A673 (cell line): ENCODE measurements around the gene AXL. TPM values are rescaled to one million over a fixed set of nuclear protein-coding genes. Genes with fewer than 3 reads are reported as not detected.
A peak's percentile ranks its signal among the peaks of the same experiment; 100 is the strongest.

Experiments used
- BruUV-seq: library from RNA; stranded (reverse); fragments of 400-500 nt; replicated peaks from 2 replicates; lab custom pipeline; 2021; lab: Mats Ljungman, UMichigan
- CTCF ChIA-PET: fragments of 300-600 bp; sonication (Branson Sonifier 250); formaldehyde crosslinking; loops from one replicate; lab custom pipeline; 2022; ENCODE audit warnings: antibody characterized with exemption; lab: Charles Lee
- POLR2A ChIA-PET: fragments of 300-600 bp; sonication (Branson Sonifier 250); formaldehyde crosslinking; loops from one replicate; lab custom pipeline; 2022; ENCODE audit warnings: antibody characterized with exemption; ENCODE audit not compliant: low non-redundant PET; lab: Charles Lee
- DNase-seq: peaks from one replicate; pipeline ENCODE4 v3.0.0-alpha.2; 2015; ENCODE audit warnings: low spot score
- H3K27ac ChIP-seq: fragments of 200-600 bp; sonication (generic); 2 replicates; pipeline ENCODE4 v1.5.1; 2016; ENCODE audit warnings: mixed run types, low read depth, mild to moderate bottlenecking, mixed read lengths, antibody characterized with exemption, low read length; ENCODE audit not compliant: poor library complexity, severe bottlenecking
- H3K27me3 ChIP-seq: fragments of 200-600 bp; sonication (generic); replicated peaks from 2 replicates; pipeline ENCODE4 v1.6.1; 2017; ENCODE audit warnings: mixed run types, low read depth, mild to moderate bottlenecking, mixed read lengths, antibody characterized with exemption, low read length; ENCODE audit not compliant: insufficient read depth, poor library complexity
- H3K36me3 ChIP-seq: fragments of 200-600 bp; sonication (generic); 2 replicates; pipeline ENCODE4 v1.6.1; 2016; ENCODE audit warnings: mixed run types, mild to moderate bottlenecking, mixed read lengths, antibody characterized with exemption, low read length; ENCODE audit not compliant: insufficient read depth, poor library complexity, severe bottlenecking
- H3K4me1 ChIP-seq: fragments of 200-600 bp; sonication (generic); 2 replicates; pipeline ENCODE4 v1.6.1; 2017; ENCODE audit warnings: mixed run types, mild to moderate bottlenecking, mixed read lengths, antibody characterized with exemption, low read length; ENCODE audit not compliant: insufficient read depth, poor library complexity, severe bottlenecking
- H3K4me3 ChIP-seq: fragments of 200-600 bp; sonication (generic); 2 replicates; pipeline ENCODE4 v1.5.1; 2016; ENCODE audit warnings: low read depth, mixed run types, mild to moderate bottlenecking, mixed read lengths, low read length; ENCODE audit not compliant: poor library complexity, severe bottlenecking
- H3K9me3 ChIP-seq: fragments of 200-600 bp; sonication (generic); 2 replicates; pipeline ENCODE4 v1.6.1; 2016; ENCODE audit warnings: mixed run types, low read depth, mild to moderate bottlenecking, mixed read lengths, antibody characterized with exemption, low read length; ENCODE audit not compliant: poor library complexity, severe bottlenecking
- CTCF ChIP-seq: fragments of 300-800, 200-600 bp; sonication (generic); conservative IDR thresholded peaks from 2 replicates; pipeline ENCODE4 v1.5.1; 2017; ENCODE audit warnings: low read depth, mild to moderate bottlenecking, antibody characterized with exemption, low read length, moderate library complexity, mixed read lengths
- EZH2 ChIP-seq: fragments of 200-600 bp; sonication (generic); IDR thresholded peaks from 2 replicates; pipeline ENCODE4 v1.6.1; 2017; ENCODE audit warnings: borderline replicate concordance, low read depth, mild to moderate bottlenecking, mixed read lengths, antibody characterized with exemption, low read length; ENCODE audit not compliant: poor library complexity, severe bottlenecking
- intact Hi-C: fragments of 100-400 bp; cut with micrococcal nuclease; formaldehyde crosslinking; loops from one replicate; pipeline ENCODE4 v1.10.0; 2022; ENCODE audit not compliant: unreplicated experiment
- total RNA-seq: library from RNA; stranded (reverse); gene quantifications from 2 replicates; pipeline ENCODE4 v1.2.3, GENCODE V29; 2021

AXL gene
- total RNA-seq, 1 experiment from 2014 or later: 1.0 TPM

- H3K4me1 ChIP-seq: peaks cover 7% of the 10 kb centered on the region
- DNase-seq: no peak
- no peaks in the 10 kb centered on the region for H3K36me3 ChIP-seq
- peaks cover 44% of the 10 kb centered on the region for H3K27me3 ChIP-seq
- intact Hi-C loops: no loop called here
- peak within 1 kb of the TSS; percentile 34 for H3K4me3 ChIP-seq
- no peaks in the 10 kb centered on the region for H3K9me3 ChIP-seq
- BruUV-seq: no TSS peak
- H3K27ac ChIP-seq: no peak within 1 kb of the TSS
- CTCF ChIA-PET: no interaction called here
- POLR2A ChIA-PET: interaction anchor here (0.6 kb wide), 1 partner anchor 376 kb away, joined by 11 read pairs; no protein-coding TSS in a partner anchor
- TF ChIP-seq EZH2: peak; percentile 55
- TF ChIP-seq CTCF: no peak
These were observed 26.2 kb upstream of the AXL start, which contains the start of gene CYP2S1 for GRCh38 chr19:41192574-41193429. Gene CYP2S1, plus strand, starts transcription at chr19:41193219. Its CDS starts 46 bp downstream, at chr19:41193265.

- TF ChIP-seq EZH2: no peak
- TF ChIP-seq CTCF: no peak
- no peak overlapping the region for H3K27ac ChIP-seq
- H3K4me1 ChIP-seq: peaks cover 7% of the 10 kb centered on the region
- ChIA-PET POLR2A (no interaction called here), CTCF (interaction anchor here (0.6 to 0.9 kb wide), 2 partner anchors 11 to 49 kb away, joined by 4 read pairs; no protein-coding TSS in a partner anchor)
- peaks cover 44% of the 10 kb centered on the region for H3K27me3 ChIP-seq
- no peaks in the 10 kb centered on the region for H3K36me3 ChIP-seq
- no peaks in the 10 kb centered on the region for H3K9me3 ChIP-seq
- peak overlapping the region; percentile 34 for H3K4me3 ChIP-seq
- intact Hi-C loops: no loop called here
- DNase-seq: no peak
- BruUV-seq: no TSS peak
These were observed 25.4 kb upstream of the AXL start for GRCh38 chr19:41193430-41194156.

- Histone ChIP-seq H3K4me3 (no peak overlapping the region), H3K9me3 (no peaks in the 10 kb centered on the region), H3K27me3 (peaks cover 43% of the 10 kb centered on the region), H3K27ac (no peak overlapping the region), H3K4me1 (peaks cover 5% of the 10 kb centered on the region), H3K36me3 (no peaks in the 10 kb centered on the region)
- CTCF ChIA-PET: interaction anchor here (0.6 to 0.9 kb wide), 2 partner anchors 10 to 49 kb away, joined by 4 read pairs; no protein-coding TSS in a partner anchor
- DNase-seq: no peak
- POLR2A ChIA-PET: no interaction called here
- intact Hi-C loops: no loop called here
- BruUV-seq: no TSS peak
- TF ChIP-seq EZH2 (no peak), CTCF (no peak)
These were observed 24.9 kb upstream of the AXL start for GRCh38 chr19:41194157-41194552.
